COLO668 (cell line): ENCODE results near the gene RSU1.

Experiments
- DNase-seq: peaks from one replicate; lab custom pipeline; 2025; ENCODE audit not compliant: unreplicated experiment; lab: John Stamatoyannopoulos, UW

Gene RSU1

DNA sequence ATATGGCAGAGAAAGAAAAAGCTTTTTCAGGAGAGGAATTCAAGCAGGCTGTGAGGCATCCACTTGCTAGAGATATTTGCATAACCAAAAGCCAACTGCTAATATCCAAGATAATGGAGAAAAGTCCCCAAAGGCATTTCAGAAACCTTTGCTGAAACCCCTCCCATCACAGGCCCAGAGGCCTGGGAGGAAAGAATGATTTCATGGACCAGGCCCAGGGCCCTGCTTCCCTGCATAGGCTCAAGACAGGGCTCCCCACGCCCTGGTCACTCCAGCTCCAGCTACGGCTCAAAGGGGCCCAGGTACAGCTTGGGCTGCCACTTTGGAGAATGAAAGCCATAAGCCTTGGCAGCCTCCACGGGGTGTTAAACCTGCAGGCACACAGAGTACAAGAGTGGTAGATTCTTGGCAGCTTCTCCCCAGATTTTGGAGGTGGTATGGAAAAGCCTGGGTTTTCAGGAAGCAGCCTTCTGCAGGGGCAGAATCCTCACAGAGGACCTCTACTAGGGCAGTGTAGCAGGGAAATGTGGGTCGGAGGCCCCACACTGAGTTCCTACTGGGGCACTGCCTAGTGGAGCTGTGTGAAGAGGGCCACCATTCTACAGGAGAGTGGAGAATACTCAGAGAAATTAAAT lies 5.6 kb upstream of the RSU1 start:
- no peak for DNase-seq

DNA sequence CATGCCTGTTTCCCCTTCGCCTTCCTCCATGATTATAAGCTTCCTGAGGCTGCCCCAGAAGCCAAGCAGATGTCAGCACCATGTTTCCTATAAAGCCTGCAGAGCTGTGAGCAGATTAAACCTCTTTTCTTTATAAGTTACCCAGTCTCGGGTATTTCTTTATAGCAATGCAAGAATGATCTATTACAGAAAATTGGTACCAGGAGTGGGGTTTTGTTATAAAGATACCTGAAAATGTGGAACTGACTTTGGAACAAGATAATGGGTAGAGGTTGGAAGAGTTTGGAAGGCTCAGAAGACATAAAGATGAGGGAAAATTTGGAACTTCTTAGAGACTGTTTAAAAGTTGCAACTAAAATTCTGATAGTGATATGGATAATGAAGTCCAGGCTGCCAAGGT lies 4.8 kb upstream of the RSU1 start:
- no peak for DNase-seq

DNA sequence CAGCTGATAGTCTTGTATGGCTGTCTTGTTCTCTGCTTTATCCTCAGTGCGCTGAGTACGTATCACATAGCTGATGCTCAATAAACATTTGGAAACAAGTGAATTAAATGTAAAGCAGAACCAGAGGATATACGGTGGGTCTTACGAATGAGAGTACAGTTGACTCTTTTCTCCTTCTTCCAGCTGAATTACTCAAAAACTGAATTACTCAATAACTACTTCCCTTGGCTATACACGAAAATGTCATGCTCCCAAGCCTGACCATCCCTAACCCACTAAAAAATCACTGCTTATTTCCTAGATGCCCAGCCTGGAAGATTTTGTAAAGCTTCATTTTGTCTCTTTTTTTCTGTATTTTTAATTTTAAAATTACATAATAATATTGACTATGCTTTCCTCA lies 3.2 kb upstream of the RSU1 start:
- DNase-seq, result no peak

DNA sequence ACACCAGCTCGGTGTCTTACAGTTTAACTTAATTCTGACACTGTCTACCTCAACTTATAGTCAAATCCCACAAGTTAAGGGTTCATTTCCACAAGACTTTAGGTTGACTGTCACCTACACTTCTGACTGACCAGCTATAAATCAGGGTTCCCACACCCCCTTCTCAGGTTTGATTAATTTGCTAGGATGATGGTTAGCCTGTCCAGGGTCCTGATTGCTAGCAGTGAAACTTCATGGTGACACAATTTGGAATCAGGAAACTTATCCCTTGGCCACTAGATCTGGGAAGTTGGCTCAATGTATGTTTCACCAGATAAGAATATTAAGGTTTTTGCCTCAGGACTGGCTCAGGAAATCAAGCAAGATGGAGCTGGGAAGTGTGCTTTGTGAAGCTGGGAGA lies 2.8 kb upstream of the RSU1 start:
- DNase-seq, result no peak

DNA sequence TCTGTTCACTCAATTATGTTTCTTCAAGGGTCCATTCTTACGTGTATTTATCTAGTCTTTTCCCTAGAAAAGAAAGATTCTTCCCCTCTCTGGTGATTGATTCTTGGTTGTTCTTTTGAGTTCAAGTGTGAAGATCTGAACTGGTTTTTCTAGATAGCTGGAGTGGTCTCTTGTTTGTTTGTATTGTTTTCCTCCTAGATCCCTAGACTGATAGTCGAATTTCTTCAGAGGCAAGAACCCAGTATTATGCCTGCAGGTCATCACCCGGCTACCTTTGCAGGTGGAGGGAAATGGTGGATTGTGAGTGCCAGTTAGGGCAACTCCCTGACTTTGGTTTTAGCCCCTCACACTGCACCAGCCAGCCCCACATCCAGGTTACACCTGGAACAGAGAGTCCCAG lies 2.2 kb upstream of the RSU1 start:
- no peak for DNase-seq

DNA sequence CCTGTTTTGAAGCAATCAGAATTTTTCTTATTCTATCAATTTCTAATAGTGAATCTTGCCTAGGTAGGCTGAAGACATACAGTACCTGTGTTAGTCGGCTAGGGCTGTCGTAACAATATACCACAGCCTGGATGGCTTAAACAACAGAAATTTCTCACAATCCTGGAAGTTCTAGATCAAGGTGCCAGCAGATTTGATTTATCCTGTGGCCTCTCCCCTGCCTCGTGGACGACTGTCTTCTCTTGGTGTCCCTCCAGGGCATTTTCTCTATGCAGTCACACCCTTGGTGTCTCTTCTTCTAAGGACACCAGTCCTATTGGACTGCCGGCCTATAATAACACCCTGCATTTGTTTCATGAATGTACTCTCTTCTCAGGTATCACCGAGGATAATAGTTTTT lies 1.8 kb upstream of the RSU1 start:
- DNase-seq, result no peak

DNA sequence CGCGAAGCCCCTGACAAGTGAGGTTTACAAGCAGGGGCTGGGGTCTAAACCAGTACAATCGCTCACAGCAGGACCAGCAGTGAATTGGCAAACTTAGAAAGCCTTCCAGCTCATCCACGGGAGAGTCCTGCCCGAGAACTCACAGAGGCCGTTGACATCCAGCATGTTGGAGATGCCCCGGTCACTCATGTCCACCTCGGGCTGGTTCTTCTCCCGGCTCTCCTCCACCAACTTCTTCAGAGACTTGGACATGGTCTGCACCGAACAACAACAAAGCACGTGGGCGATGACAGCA lies 447 bp downstream of the RSU1 start:
- DNase-seq, result no peak

DNA sequence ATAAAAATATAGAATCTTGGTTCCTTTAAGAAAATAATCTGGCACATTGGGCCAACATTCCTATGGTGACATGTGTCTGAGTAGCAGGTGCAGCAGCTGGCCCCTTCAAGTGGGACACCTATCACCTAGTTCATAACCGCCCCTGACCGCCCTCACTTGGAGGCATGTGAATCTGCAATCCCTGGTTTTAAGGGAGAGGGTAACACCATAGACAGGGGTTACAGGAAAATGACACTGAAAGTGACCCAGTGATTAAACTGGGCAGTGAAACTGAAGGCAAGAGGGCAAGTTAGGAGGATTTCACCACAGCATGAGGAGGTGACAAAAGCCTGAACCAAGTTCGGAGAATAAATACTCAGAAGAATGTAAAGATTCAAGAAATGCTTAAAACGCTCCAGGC lies 1.1 kb downstream of the RSU1 start:
- peak; percentile 7 for DNase-seq

DNA sequence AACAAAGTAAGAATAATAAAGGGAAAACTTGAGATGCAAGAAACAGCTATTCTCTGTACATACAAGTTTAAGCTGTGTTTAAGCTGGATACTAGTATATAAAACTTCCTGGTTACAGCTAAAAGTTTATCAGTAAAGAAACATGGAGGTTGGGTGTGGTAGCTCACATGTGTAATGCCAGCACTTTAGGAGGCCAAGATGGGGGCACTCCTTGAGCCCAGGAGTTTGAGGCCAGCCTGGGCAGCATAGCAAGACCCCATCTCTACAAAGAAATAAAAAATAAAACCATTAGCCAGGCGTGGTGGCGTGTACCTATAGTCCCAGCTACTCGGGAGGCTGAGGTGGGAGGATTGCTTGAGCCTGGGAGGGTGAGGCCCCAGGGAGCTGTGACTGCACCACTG lies 3.2 kb downstream of the RSU1 start:
- DNase-seq, result no peak

DNA sequence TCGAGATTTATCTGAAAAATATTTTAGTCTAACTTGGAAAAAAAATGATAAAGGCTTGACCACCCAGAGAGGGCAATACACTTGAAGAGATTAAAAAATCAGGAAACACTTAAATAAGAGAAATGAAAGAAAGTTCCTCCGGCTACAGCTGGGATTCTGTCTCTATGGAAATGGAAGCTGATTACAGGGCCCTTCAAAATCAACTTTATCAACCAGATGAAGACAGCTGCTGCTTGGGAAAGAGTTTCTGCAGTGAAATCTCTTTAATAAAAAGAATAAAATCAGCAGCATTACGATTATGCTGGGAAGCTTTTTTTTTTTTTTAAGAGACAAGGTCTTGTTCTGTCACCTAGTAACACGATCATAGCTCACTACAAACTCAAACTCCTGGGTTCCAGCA lies 4.5 kb downstream of the RSU1 start:
- DNase-seq, result no peak

DNA sequence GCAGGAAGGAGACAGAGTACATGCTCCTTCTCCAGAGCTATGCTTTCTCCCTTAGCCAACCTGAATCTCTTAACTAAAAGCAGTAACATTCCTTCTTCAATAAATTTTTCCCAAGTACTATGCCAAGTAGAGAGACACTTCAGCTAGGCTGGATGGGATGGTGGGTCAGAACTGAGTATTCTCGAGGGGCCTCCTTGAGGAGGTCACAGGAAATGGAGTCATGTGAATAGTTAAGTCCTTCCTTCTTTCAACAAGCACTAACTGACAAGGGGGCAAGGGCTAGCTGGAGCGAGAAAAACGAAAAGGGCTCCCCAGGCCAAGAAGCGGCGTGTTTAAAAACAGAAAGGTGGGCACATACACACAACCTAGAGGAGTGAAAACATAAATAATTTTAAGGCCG lies 5.5 kb downstream of the RSU1 start:
- DNase-seq, result no peak

DNA sequence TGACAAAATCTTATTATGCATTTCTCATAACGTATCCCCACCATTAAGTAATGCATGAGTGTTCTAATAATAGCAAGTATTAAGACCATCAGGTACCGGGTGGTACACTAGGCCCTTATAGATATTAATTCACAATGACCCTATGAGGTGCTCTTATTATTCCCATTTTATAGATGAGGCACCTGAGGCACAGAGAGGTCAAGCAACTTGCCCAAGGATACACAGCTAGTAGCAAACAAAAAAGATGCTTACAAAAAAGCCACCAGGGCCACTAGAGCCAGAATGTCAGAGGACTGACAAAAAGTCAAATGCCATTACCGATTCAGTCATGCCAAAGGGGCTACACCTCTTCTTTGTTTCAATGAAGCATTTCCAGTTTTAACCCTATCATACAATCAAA lies 5.9 kb downstream of the RSU1 start:
- DNase-seq, result no peak

DNA sequence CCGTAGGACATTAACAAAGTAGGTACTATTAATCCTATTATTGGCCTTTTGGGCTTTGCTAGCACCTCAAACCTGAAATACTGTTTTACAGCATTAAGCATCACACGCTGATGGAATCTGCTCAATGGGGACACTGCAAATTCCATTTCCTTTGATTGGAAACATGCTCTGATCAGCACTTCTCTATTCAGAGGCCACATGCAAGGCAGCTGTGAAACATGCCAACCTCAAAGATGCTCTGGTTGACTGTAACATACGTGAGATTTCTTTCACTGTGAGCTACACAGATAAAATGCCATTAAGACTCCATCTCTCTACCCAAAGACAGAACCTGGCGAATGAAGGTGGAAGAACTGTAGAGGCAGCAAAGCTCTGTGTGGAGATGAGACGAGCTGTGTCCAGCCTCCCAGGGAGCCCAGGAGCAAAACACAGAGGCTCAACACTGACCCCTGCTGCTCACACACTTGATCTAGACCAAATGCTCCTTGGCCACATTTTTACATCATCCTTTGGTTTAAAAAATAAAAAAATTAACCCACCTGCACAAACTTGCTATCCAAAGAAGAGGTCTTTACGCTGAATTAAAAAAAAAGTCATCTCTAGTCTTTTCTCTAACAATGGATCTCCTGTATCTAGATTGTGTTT lies 8.0 kb downstream of the RSU1 start:
- peak; percentile 33 for DNase-seq

DNA sequence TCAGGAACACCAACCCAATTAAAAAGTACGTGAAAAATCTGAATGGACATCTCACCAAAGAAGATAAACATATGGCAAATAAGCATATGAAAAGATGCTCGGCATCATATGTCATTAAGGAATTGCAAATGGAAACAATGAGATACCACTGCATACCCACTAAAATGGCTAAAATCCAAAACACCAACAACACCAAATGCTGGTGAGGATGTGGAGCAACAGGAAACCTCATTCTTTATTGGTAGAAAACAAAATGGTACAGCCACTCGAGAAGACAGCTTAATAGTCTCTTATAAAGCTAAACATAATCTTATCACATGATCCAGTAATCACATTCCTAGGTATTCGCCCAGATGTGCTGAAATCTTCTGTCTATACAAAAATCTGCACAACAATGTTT lies 13.1 kb downstream of the RSU1 start:
- DNase-seq, result no peak

DNA sequence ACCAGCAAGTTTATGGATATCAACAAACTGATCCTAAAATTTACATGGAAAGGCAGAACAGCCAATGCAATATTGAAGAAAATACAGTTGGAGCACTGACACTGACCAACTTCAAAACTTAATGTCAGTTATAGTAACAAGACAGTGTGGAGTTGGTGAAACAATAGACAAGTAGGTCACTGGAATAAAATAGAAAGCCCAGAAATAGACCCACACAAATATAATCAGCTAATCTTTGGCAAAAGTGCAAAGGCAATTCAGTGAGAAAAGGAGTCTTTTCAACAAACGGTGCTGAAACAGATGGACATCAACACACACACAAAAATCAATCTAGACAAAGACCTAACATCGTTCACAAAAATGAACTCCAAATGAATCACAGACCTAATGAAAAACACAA lies 13.8 kb downstream of the RSU1 start:
- no peak for DNase-seq

DNA sequence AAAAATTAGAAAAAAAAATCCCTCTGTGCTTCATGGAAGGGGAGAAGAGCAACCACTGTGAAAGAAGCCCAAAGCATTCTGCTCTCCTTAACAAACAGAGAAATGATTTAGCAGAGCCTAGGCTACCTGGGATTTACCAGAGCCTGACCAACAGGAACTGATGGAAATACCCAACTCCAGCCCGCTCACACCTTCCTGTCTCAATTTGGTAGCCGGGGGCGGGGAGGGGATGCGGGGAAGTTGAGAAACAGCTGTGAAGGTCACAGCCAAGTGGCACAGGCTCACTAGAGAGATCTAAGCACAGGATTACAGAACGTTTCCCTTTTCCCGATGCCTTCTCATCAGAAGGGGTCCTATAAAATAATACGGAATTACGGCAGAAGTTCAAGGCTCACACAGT lies 17.6 kb downstream of the RSU1 start:
- no peak for DNase-seq

DNA sequence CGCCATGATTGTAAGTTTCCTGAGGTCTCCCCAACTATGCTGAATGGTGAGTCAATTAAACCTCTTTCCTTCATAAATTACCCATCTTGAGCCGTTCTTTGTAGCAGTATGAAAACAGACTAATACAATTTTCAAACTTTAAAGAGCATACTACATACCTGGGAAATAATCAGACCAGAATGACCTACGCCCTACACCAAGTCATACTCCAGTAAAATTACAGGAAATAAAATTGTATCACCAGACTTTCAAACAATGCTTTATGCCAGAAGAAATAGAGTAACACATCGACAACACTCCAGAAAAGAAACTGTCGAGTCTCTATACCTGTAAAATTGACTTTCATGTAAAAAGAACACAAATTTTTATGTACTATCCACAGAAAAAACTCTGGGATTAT lies 18.7 kb downstream of the RSU1 start:
- DNase-seq, result no peak

DNA sequence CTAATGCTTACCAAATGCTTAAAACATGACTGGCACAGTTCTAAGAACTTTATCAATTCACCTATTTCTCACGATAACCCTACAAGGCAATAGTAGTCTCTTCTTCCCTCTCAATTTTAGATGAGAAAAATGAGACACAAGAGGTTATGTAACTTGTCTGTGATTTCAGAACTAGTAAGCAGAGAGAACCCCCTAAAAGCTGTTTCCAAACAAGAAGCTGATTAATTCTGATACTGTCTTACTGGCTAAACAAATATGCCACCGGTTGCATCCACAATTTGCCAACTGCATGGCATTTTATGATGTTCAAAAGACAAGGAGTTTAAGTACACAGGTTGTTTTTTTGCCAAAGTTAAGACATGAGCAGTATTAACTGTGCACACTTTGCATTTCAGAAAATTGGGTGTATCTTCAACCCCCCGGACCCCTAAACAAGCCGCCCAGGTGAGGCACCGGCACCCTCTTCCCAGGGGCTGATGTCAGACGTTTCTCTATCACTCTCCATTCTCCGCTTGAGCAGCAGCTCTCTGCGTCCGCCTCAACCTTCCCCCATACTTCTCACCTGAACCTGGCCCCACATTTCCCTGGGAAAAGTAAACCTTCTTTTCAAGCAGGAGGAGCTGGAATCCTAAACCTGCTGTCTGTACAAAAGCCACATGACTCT lies 21.7 kb downstream of the RSU1 start:
- DNase-seq, result no peak

DNA sequence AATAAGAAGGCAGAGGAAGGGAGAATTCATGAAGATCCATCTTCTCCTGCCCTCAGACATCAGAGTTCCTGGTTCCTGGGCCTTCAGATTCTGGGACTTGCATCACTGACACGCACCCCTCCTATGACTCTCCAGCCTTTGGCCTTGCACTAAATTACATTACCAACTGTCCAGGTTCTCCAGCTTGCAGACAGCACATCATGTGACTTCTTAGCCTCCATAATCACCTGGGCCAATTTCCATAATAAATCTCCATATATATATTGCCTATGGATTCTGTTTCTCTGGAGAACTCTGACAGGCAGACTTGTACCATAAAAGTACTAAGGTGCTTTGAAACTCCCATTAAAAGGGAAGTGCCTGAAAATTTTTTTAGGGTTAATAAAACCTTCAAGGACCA lies 23.2 kb downstream of the RSU1 start:
- DNase-seq, result no peak

DNA sequence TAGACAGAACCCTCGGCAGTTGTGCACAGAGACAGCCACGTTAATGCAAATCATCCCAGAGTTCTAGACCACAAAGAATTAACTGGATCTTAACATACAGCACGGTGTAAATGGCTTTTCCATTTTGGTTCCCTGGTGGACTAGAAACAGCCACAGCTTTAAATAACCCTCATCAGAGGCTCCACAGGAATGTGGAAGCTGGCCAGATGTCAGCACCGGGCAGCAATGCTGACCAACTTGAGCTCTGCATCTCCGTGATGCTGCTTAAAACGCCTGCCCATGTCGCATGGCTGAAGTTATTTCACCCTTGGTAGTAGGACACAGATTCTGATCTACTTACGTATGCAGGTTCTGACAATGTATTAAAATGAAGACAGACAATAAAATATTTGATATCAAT lies 24.5 kb downstream of the RSU1 start:
- DNase-seq, result no peak

DNA sequence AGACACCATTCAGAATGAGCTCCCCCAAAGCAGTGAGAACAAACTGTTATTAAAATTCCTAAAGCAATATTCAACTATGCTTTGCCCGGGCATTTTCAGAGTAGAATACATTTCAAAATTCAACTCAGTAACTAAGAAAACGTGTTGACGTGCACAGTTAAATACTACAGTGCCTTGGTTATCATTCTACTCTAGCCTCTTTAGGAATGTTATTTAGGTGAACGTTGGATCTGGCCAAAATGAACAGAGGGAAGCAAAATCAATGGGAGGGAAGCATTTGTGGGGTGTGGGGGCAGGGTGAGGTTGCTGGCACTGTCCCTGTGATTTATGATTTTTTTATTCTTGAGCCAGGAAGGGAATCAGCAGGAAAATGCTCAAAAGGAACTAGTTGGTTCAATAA lies 27.5 kb downstream of the RSU1 start:
- DNase-seq, result no peak

DNA sequence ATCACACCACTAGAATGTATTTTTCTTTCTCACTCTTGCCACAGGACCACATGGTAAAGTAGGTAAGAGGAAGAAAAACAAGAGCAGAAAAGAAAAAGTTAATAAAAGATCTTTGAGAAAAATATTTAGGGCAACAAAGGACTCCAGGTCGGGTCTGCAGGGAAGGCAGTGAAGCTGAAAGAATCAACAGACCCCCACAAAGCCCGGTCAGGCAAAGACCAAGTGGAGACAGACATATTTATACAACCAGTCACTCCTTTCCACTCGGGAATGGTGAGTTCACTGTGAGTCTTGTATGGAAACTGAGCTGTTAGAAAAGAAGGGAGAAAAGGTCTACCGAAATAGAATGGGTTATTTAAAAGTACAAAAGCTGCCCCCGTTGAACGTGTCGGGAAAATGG lies 28.0 kb downstream of the RSU1 start:
- DNase-seq, result no peak

DNA sequence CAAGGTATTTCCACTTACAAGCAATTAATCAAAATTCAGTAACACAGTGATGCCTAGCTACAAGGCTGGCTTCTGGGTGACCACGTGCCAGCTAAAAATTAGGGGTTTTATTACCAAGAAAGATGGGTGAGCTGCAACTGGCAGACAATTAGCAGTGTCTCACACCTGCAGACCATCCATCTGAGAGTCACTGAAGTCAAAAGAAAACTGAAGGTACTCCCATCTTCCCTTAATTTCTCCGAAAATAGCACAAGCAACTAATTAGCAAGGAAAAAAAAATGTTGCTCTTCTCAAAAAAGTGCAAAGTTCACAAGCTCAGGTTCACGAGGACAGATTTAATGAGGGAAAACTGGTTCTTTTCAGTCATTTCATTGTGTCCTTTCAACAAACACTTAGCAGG lies 28.4 kb downstream of the RSU1 start:
- no peak for DNase-seq
